ENCODE measurements around the gene PCSK9.

The PCSK9 gene

DNA sequence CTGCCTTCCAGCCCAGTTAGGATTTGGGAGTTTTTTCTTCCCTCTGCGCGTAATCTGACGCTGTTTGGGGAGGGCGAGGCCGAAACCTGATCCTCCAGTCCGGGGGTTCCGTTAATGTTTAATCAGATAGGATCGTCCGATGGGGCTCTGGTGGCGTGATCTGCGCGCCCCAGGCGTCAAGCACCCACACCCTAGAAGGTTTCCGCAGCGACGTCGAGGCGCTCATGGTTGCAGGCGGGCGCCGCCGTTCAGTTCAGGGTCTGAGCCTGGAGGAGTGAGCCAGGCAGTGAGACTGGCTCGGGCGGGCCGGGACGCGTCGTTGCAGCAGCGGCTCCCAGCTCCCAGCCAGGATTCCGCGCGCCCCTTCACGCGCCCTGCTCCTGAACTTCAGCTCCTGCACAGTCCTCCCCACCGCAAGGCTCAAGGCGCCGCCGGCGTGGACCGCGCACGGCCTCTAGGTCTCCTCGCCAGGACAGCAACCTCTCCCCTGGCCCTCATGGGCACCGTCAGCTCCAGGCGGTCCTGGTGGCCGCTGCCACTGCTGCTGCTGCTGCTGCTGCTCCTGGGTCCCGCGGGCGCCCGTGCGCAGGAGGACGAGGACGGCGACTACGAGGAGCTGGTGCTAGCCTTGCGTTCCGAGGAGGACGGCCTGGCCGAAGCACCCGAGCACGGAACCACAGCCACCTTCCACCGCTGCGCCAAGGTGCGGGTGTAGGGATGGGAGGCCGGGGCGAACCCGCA, at the start of gene PCSK9:
PCSK9 (plus strand) TSS at position 207 of the 741 bp plus-strand sequence; CDS start at position 497, 290 bp downstream.
- TF ChIP-seq, protein P1, sequence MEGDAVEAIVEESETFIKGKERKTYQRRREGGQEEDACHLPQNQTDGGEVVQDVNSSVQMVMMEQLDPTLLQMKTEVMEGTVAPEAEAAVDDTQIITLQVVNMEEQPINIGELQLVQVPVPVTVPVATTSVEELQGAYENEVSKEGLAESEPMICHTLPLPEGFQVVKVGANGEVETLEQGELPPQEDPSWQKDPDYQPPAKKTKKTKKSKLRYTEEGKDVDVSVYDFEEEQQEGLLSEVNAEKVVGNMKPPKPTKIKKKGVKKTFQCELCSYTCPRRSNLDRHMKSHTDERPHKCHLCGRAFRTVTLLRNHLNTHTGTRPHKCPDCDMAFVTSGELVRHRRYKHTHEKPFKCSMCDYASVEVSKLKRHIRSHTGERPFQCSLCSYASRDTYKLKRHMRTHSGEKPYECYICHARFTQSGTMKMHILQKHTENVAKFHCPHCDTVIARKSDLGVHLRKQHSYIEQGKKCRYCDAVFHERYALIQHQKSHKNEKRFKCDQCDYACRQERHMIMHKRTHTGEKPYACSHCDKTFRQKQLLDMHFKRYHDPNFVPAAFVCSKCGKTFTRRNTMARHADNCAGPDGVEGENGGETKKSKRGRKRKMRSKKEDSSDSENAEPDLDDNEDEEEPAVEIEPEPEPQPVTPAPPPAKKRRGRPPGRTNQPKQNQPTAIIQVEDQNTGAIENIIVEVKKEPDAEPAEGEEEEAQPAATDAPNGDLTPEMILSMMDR (IDR thresholded peaks at IDR 0.05; ENCODE audit: insufficient read depth, low read depth, low read length, missing control alignments): no peak
- peak; percentile 88 for DNase-seq (ENCODE audit: low read depth)
- H3K4me3 ChIP-seq (ENCODE audit: low read length): peak within 1 kb of the TSS; percentile 68

DNA sequence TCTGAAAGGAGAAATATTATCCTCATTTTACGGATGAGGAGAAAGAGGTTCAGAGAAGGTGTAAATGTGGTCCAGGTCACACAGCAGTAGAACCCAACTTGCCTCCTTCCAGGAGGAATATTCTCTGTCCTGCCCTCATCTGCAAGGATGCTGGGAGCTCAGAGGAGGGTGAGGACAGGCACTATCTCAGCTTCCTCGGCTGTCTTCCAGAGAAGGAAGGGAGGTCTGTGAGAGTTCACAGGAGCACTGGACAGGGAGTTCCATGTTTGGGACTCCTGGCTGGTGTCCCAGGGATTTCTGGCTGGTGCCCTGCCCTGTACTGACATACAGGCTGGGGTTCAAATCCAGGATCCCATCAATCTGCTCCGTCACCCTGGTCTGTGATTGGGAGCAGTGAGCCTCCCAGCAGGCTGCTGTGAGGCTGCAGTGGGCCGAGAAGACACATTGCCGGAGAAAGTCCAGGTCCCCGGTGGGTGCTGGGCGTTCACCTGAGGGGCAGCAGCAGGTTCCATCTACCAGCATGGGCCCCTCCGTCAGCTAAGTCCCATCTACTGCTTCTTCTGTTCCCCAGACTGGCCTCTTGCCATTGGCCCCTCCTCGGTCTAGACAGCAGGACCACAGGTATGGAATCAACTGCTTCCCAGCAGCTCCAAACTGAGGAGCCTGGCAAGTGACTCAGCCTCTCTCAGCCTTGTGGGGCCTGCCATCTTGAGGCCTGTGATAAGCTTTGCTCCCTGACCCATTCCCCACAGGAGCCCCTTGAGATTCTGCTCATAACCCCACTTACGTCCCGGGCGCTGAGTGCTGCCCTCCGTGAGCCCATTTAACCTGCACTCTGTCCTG, 49.2 kb upstream of the PCSK9 start:
- DNase-seq (ENCODE audit: low read depth): no peak

DNA sequence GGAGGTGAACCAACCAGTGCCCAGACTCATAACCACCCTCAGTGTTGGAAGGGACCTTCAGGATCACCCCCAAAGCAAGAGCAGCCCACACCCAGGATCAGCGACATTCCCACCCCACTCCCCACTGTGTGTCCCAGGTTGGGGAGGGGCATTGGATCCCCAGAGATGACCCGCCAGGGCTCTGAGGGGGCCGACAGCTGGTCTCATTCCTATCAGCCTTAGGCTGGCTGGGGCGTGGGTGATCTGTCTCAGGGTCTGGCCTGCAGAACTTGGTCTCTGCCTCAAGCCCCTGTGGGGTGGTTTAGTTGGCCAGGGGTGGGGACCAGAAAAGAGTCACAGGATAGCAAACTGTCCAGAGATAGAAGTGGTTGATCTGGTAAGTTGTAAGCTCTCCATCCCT, 48.4 kb upstream of the PCSK9 start:
- TF ChIP-seq, protein P1 (IDR thresholded peaks at IDR 0.05; ENCODE audit: insufficient read depth, low read depth, low read length, missing control alignments): no peak
- no peak overlapping the region for H3K4me3 ChIP-seq (ENCODE audit: low read length)
- no peak for DNase-seq (ENCODE audit: low read depth)

More for the DNA sequence above, 49.2 kb upstream of the PCSK9 start:
- TF ChIP-seq, protein P1 (IDR thresholded peaks at IDR 0.05; ENCODE audit: insufficient read depth, low read depth, low read length, missing control alignments): no peak
- no peak overlapping the region for H3K4me3 ChIP-seq (ENCODE audit: low read length)

DNA sequence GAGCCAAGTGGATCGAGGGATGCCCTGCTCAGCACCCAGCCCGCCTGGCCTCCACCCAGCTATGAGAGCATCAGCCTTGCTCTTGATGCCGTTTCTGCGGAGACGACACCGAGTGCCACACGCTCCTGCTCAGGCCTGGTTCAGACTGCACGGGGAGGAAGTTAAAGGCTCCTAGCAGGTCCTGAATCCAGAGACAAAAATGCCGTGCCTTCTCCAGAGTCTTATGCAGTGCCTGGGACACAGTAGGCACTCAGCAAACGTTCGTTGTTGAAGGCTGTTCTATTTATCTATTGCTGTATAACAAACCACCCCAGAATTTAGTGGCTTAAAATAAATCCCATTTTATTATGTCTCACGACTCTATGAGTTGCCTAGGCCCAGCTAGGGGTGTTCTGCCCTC, 47.4 kb upstream of the PCSK9 start:
- TF ChIP-seq, protein P1 (IDR thresholded peaks at IDR 0.05; ENCODE audit: insufficient read depth, low read depth, low read length, missing control alignments): no peak
- DNase-seq (ENCODE audit: low read depth): no peak
- H3K4me3 ChIP-seq (ENCODE audit: low read length): no peak overlapping the region

DNA sequence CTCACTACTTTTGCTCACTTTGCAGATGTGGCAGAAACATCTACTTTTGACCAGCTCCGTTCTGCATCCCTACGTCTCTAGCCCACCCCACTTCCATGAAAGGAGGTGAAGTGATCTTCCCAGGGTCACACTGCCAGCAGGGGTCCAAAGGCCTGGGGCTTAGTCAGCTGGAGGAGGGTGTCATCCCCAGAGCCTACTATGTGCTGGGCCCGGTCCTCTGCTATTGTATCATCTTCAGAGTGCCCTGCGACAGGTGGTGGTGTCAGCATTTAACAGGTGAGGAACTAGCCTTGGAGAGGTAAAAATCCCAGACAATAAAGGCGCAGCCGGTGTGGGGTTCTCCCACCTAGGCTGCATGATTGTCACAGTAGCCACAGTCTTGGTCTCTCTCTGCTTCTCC, 46.2 kb upstream of the PCSK9 start:
- TF ChIP-seq, protein P1 (IDR thresholded peaks at IDR 0.05; ENCODE audit: insufficient read depth, low read depth, low read length, missing control alignments): no peak
- H3K4me3 ChIP-seq (ENCODE audit: low read length): no peak overlapping the region
- no peak for DNase-seq (ENCODE audit: low read depth)

DNA sequence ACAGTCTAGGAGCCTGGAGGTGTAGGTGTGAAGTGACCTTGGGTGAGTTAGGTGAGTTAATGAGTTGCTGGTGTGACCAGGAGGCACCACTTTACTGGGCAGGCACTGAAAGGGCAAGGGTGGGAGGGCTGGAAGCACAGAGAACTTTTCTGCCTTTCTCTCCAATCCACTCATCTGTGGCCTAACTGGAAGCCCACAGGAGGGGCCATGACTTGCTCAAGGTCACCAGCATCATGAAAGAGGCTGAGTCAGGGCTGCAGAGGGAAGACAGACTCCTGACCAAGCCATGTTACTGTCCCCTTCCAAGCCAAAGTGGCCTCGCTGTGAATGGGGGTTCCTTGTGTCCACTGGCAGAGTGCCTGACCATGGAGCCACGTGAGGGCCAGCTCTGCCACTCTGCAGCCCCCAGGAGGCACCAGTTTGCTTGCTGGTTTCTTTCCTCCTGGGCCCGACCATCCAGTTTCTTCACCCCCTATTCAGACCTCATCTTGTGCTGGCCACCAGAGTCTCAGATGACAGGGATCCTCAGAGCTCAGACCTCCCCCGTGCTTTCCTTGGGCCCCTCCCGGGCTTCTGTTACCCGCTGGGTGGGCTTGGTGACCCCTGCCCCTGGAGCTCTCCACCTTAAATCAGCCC, 44.9 kb upstream of the PCSK9 start:
- TF ChIP-seq, protein P1 (IDR thresholded peaks at IDR 0.05; ENCODE audit: insufficient read depth, low read depth, low read length, missing control alignments): no peak
- no peak for DNase-seq (ENCODE audit: low read depth)

More for the DNA sequence above, 44.9 kb upstream of the PCSK9 start:
- H3K4me3 ChIP-seq (ENCODE audit: low read length): no peak overlapping the region
